Transverse colon (tissue), 4 donors: ENCODE data around the gene KCNK7. TPM values are rescaled to one million over a fixed set of nuclear protein-coding genes. Genes with fewer than 3 reads are reported as not detected.

Experiments
- DNase-seq: peaks from one replicate; pipeline ENCODE4 v3.0.0-alpha.2; 2019
- H3K27ac ChIP-seq, 4 donors: fragments of 200-600 bp; sonication (generic); 2 replicates each; pipeline ENCODE4 v1.5.1; 2016 to 2018; ENCODE audit warnings: inconsistent platforms in 4 of 4
- H3K27me3 ChIP-seq: fragments of 200-600 bp; sonication (generic); 2 replicates; pipeline ENCODE4 v1.5.1; 2017; ENCODE audit warnings: inconsistent platforms
- H3K36me3 ChIP-seq, 4 donors: fragments of 200-600 bp; sonication (generic); 2 replicates each; pipeline ENCODE4 v1.5.1; 2017 to 2019; ENCODE audit warnings: inconsistent platforms in 4 of 4
- H3K4me1 ChIP-seq, 4 donors: fragments of 200-600 bp; sonication (generic); 2 replicates each; pipeline ENCODE4 v1.5.1; 2017 to 2020; ENCODE audit warnings: inconsistent platforms in 4 of 4
- H3K4me3 ChIP-seq, 4 donors: fragments of 200-600 bp; sonication (generic); 1 replicate in 1 of 4; 2 replicates in 3 of 4; pipeline versions ENCODE4 v1.5.1 to v1.6.1; 2017 to 2019; ENCODE audit warnings: inconsistent platforms in 4 of 4
- H3K9me3 ChIP-seq, 2 donors: fragments of 200-600 bp; sonication (generic); 2 replicates each; pipeline ENCODE4 v1.5.1; 2017 to 2019; ENCODE audit warnings: inconsistent platforms in 2 of 2
- CTCF ChIP-seq, 5 experiments: fragments of 200-600 bp in 3 of 5; fragments of 450-650 bp in 2 of 5; sonication (generic) in 3 of 5; IDR thresholded peaks; 1 replicate in 2 of 5; 2 replicates in 3 of 5; pipeline ENCODE4 v1.5.1; 2016 to 2017; ENCODE audit warnings: antibody characterized with exemption in 5 of 5, inconsistent platforms in 3 of 5, mild to moderate bottlenecking in 2 of 5, moderate library complexity in 1 of 5
- EP300 ChIP-seq: sonication (generic); formaldehyde crosslinking; IDR thresholded peaks from one replicate; pipeline ENCODE4 v1.6.1; 2017; ENCODE audit warnings: antibody characterized with exemption, low read depth
- POLR2A ChIP-seq: fragments of 450-650 bp; IDR thresholded peaks from one replicate; pipeline ENCODE4 v1.6.1; 2016; ENCODE audit warnings: antibody characterized with exemption, mild to moderate bottlenecking, moderate library complexity
- POLR2AphosphoS5 ChIP-seq, 3 donors: sonication (generic); formaldehyde crosslinking; IDR thresholded peaks; one replicate each; pipeline ENCODE4 v1.6.1; 2016; ENCODE audit warnings: antibody characterized with exemption in 3 of 3
- WGBS, 2 donors: methylation state at CpG; one replicate each; pipeline ENCODE4 v1.1.5; 2018; ENCODE audit warnings: low coverage in 1 of 2; 5-methylcytosine and 5-hydroxymethylcytosine counted together
- in situ Hi-C, 4 donors: fragments of 200-750 bp; cut with MboI; loops; one replicate each; pipeline versions ENCODE4 v1.15.0 to v1.15.1; 2017; ENCODE audit warnings: low sequenced_read_pairs in 3 of 4, low pct_ligation_motif_present in 1 of 4, low pct_unique_long_range_greater_than_20kb in 1 of 4
- intact Hi-C: fragments of 100-400 bp; cut with DNase I; formaldehyde crosslinking; loops from one replicate; pipeline ENCODE4 v1.15.1; 2023; ENCODE audit warnings: low total_unique reads
- total RNA-seq, 4 donors: library from RNA; depleted of rRNA; stranded (reverse); fragments of >200 nt; gene quantifications; one replicate each; pipeline ENCODE4 v1.1.0, GENCODE V29; 2016

KCNK7 gene
- total RNA-seq, 4 donors from 2014 or later: 0.27 to 1.6 TPM; not detected in 2

GRCh38 chr11:65624931-65625627, 29.5 kb upstream of the KCNK7 start:
- no peak for TF ChIP-seq EP300
- TF ChIP-seq CTCF (IDR thresholded peaks at IDR 0.05): no peak
- TF ChIP-seq POLR2AphosphoS5 (IDR thresholded peaks at IDR 0.05): no peak
- TF ChIP-seq POLR2A: no peak
- no peaks in the 10 kb centered on the region for H3K27me3 ChIP-seq
- H3K9me3 ChIP-seq: no peaks in the 10 kb centered on the region
- DNase-seq: no peak
- intact Hi-C loops (no loop called here), in situ Hi-C loops (no loop called here)
- 87% methylated on average over 26 of the region's 30 CpGs; no CpG with 5 or more reads in 1 of the 2 donors for WGBS, 2 donors
- H3K4me1 ChIP-seq: peaks cover 0 to 3% (median 0%) of the 10 kb centered on the region in 4 donors
- H3K4me3 ChIP-seq: no peak overlapping the region
- H3K36me3 ChIP-seq: peaks cover 0 to 31% (median 10%) of the 10 kb centered on the region in 4 donors
- H3K27ac ChIP-seq: no peak overlapping the region

GRCh38 chr11:65623852-65624616, 28.4 kb upstream of the KCNK7 start:
- Histone ChIP-seq H3K27ac (no peak overlapping the region), H3K4me3 (no peak overlapping the region), H3K27me3 (no peaks in the 10 kb centered on the region), H3K4me1 (peaks cover 0 to 3% (median 0%) of the 10 kb centered on the region in 4 donors), H3K9me3 (no peaks in the 10 kb centered on the region), H3K36me3 (peaks cover 0 to 26% (median 6%) of the 10 kb centered on the region in 4 donors)
- TF ChIP-seq POLR2AphosphoS5 (IDR thresholded peaks at IDR 0.05): no peak
- 94% methylated on average over 25 of the region's 25 CpGs; no CpG with 5 or more reads in 1 of the 2 donors for WGBS, 2 donors
- in situ Hi-C loops: no loop called here
- no peak for DNase-seq
- intact Hi-C loops: no loop called here

- H3K9me3 ChIP-seq: no peaks in the 10 kb centered on the region
- no peak for DNase-seq
- intact Hi-C loops: no loop called here
- H3K27me3 ChIP-seq: no peaks in the 10 kb centered on the region
- in situ Hi-C loops: no loop called here
- H3K4me3 ChIP-seq: no peak overlapping the region
- peaks cover 0 to 3% (median 0%) of the 10 kb centered on the region in 4 donors for H3K4me1 ChIP-seq
- H3K27ac ChIP-seq: no peak overlapping the region
- H3K36me3 ChIP-seq: peaks cover 0 to 28% (median 5%) of the 10 kb centered on the region in 4 donors
- TF ChIP-seq POLR2A: no peak
- no peak for TF ChIP-seq CTCF (IDR thresholded peaks at IDR 0.05)
- TF ChIP-seq POLR2AphosphoS5 (IDR thresholded peaks at IDR 0.05): no peak
- no peak for TF ChIP-seq EP300
- 89% methylated on average over 14 of the region's 14 CpGs; no CpG with 5 or more reads in 1 of the 2 donors for WGBS, 2 donors
Observed at GRCh38 chr11:65623177-65623576, 27.6 kb upstream of the KCNK7 start.

- intact Hi-C loops: no loop called here
Observed at GRCh38 chr11:65622011-65622410, 26.4 kb upstream of the KCNK7 start.

More at GRCh38 chr11:65622011-65622410, 26.4 kb upstream of the KCNK7 start:
- TF ChIP-seq CTCF (IDR thresholded peaks at IDR 0.05): no peak
- TF ChIP-seq POLR2AphosphoS5 (IDR thresholded peaks at IDR 0.05): no peak
- TF ChIP-seq POLR2A: no peak
- in situ Hi-C loops: no loop called here
- H3K4me1 ChIP-seq: peaks cover 0 to 7% (median 5%) of the 10 kb centered on the region in 4 donors
- no peak overlapping the region for H3K27ac ChIP-seq
- no peak overlapping the region for H3K4me3 ChIP-seq
- H3K9me3 ChIP-seq: no peaks in the 10 kb centered on the region
- 90 to 96% methylated on average over 2 to 15 of the region's 16 CpGs for WGBS, 2 donors
- H3K36me3 ChIP-seq: peaks cover 0 to 30% (median 8%) of the 10 kb centered on the region in 4 donors
- DNase-seq: no peak
- H3K27me3 ChIP-seq: no peaks in the 10 kb centered on the region
